H9 (cell line): Measurements from ENCODE around the gene SH2D2A. TPM values are rescaled to one million over a fixed set of nuclear protein-coding genes. Genes with fewer than 3 reads are reported as not detected.

Experiments
- DNase-seq: peaks from one replicate; pipeline ENCODE4 v3.0.0-alpha.2; 2017
- H2AFZ ChIP-seq: one replicate; pipeline ENCODE4 v1.6.1; 2013; ENCODE audit warnings: mild to moderate bottlenecking, low read length, control low read depth, moderate library complexity
- H2AK5ac ChIP-seq: 2 replicates; pipeline ENCODE4 v1.6.1; 2013; ENCODE audit warnings: low read length, control low read depth, mixed read lengths; ENCODE audit not compliant: insufficient read length
- H2BK120ac ChIP-seq: one replicate; pipeline ENCODE4 v1.6.1; 2013; ENCODE audit warnings: low read depth, mild to moderate bottlenecking, low read length, control low read depth, inconsistent platforms; ENCODE audit not compliant: poor library complexity, severe bottlenecking
- H2BK12ac ChIP-seq: 2 replicates; pipeline ENCODE4 v1.6.1; 2013; ENCODE audit warnings: low read length, control low read depth, mixed read lengths, low read depth; ENCODE audit not compliant: insufficient read length
- H2BK15ac ChIP-seq: 2 replicates; pipeline ENCODE4 v1.6.1; 2013; ENCODE audit warnings: low read depth, low read length, control low read depth
- H2BK20ac ChIP-seq: one replicate; pipeline ENCODE4 v1.6.1; 2013; ENCODE audit warnings: low read depth, mild to moderate bottlenecking, low read length, control low read depth, inconsistent platforms; ENCODE audit not compliant: poor library complexity, severe bottlenecking
- H2BK5ac ChIP-seq: 2 replicates; pipeline ENCODE4 v1.6.1; 2013; ENCODE audit warnings: low read length, control low read depth, mixed read lengths; ENCODE audit not compliant: insufficient read length
- H3K14ac ChIP-seq: 2 replicates; pipeline ENCODE4 v1.6.1; 2013; ENCODE audit warnings: low read length, control low read depth; ENCODE audit not compliant: insufficient read depth
- H3K18ac ChIP-seq: 2 replicates; pipeline ENCODE4 v1.6.1; 2013; ENCODE audit warnings: low read depth, mild to moderate bottlenecking, mixed read lengths, low read length, control low read depth; ENCODE audit not compliant: insufficient read length
- H3K23ac ChIP-seq: 2 replicates; pipeline ENCODE4 v1.6.1; 2013; ENCODE audit warnings: low read length, control low read depth, mixed read lengths, low read depth; ENCODE audit not compliant: insufficient read length
- H3K23me2 ChIP-seq: 2 replicates; pipeline ENCODE4 v1.6.1; 2013; ENCODE audit warnings: low read depth, mild to moderate bottlenecking, mixed read lengths, low read length, control low read depth; ENCODE audit not compliant: insufficient read length, poor library complexity, severe bottlenecking
- H3K27ac ChIP-seq: 2 replicates; pipeline ENCODE4 v1.5.1; 2013; ENCODE audit warnings: low read length, control low read depth, mixed read lengths, low read depth; ENCODE audit not compliant: insufficient read length
- H3K27me3 ChIP-seq: 2 replicates; pipeline ENCODE4 v1.6.1; 2013; ENCODE audit warnings: low read length, control low read depth, inconsistent platforms; ENCODE audit not compliant: insufficient read depth
- H3K4ac ChIP-seq: 2 replicates; pipeline ENCODE4 v1.6.1; 2013; ENCODE audit warnings: low read depth, mild to moderate bottlenecking, control low read depth, inconsistent platforms, low read length, moderate library complexity
- H3K4me1 ChIP-seq: 2 replicates; pipeline ENCODE4 v1.6.1; 2013; ENCODE audit warnings: low read length, control low read depth, inconsistent platforms; ENCODE audit not compliant: insufficient read depth
- H3K4me2 ChIP-seq: 2 replicates; pipeline ENCODE4 v1.6.1; 2013; ENCODE audit warnings: low read length, control low read depth, mixed read lengths; ENCODE audit not compliant: insufficient read length, insufficient read depth
- H3K56ac ChIP-seq: 2 replicates; pipeline ENCODE4 v1.6.1; 2013; ENCODE audit warnings: low read depth, mild to moderate bottlenecking, mixed read lengths, low read length, control low read depth; ENCODE audit not compliant: insufficient read length
- H3K79me1 ChIP-seq: 2 replicates; pipeline ENCODE4 v1.6.1; 2013; ENCODE audit warnings: low read depth, mild to moderate bottlenecking, moderate library complexity, low read length, control low read depth, inconsistent platforms; ENCODE audit not compliant: insufficient read depth, poor library complexity, severe bottlenecking
- H3K79me2 ChIP-seq: 2 replicates; pipeline ENCODE4 v1.6.1; 2013; ENCODE audit warnings: low read length, control low read depth, inconsistent platforms; ENCODE audit not compliant: insufficient read depth
- H3K9ac ChIP-seq: 2 replicates; pipeline ENCODE4 v1.6.1; 2013; ENCODE audit warnings: low read length, control low read depth, mixed read lengths; ENCODE audit not compliant: insufficient read length; ENCODE audit errors: extremely low read depth
- H3K9me3 ChIP-seq: one replicate; pipeline ENCODE4 v1.6.1; 2013; ENCODE audit warnings: low read depth, low read length, inconsistent platforms; ENCODE audit not compliant: control insufficient read depth
- H3T11ph ChIP-seq: one replicate; pipeline ENCODE4 v1.6.1; 2013; ENCODE audit warnings: mild to moderate bottlenecking, low read length, control low read depth, inconsistent platforms
- H4K20me1 ChIP-seq: one replicate; pipeline ENCODE4 v1.6.1; 2013; ENCODE audit not compliant: control insufficient read depth, insufficient read length, insufficient read depth
- H4K5ac ChIP-seq: 2 replicates; pipeline ENCODE4 v1.6.1; 2013; ENCODE audit warnings: low read depth, mild to moderate bottlenecking, mixed read lengths, low read length, control low read depth; ENCODE audit not compliant: insufficient read length
- H4K8ac ChIP-seq: replicated peaks from 2 replicates; pipeline ENCODE4 v1.6.1; 2013; ENCODE audit warnings: low read length, control low read depth, mixed read lengths, low read depth; ENCODE audit not compliant: insufficient read length
- H4K91ac ChIP-seq: 2 replicates; pipeline ENCODE4 v1.6.1; 2013; ENCODE audit warnings: low read depth, mild to moderate bottlenecking, moderate library complexity, mixed read lengths, low read length, control low read depth; ENCODE audit not compliant: insufficient read length
- H3K27ac Mint-ChIP-seq, 3 experiments: 2 replicates in 2 of 3; 3 replicates in 1 of 3; pipeline ENCODE4 v1.8.0; 2020 to 2021; ENCODE audit warnings: mixed read lengths in 3 of 3, mild to moderate bottlenecking in 1 of 3, moderate library complexity in 1 of 3
- H3K27me3 Mint-ChIP-seq: 2 replicates; pipeline ENCODE4 v1.8.0; 2021; ENCODE audit warnings: low read depth, mild to moderate bottlenecking, moderate library complexity, mixed read lengths
- H3K36me3 Mint-ChIP-seq, 3 experiments: 2 replicates in 2 of 3; 3 replicates in 1 of 3; pipeline ENCODE4 v1.8.0; 2020 to 2021; ENCODE audit warnings: low read depth in 3 of 3, mixed read lengths in 3 of 3; ENCODE audit not compliant: insufficient read depth in 1 of 3
- H3K4me1 Mint-ChIP-seq, 2 experiments: 2 replicates each; pipeline ENCODE4 v1.8.0; 2020; ENCODE audit warnings: mixed read lengths in 2 of 2
- H3K4me3 Mint-ChIP-seq, 2 experiments: 2 replicates in 1 of 2; 3 replicates in 1 of 2; pipeline ENCODE4 v1.8.0; 2020 to 2021; ENCODE audit warnings: mild to moderate bottlenecking in 2 of 2, mixed read lengths in 2 of 2, moderate library complexity in 1 of 2
- H3K9me3 Mint-ChIP-seq, 2 experiments: 2 replicates in 1 of 2; 3 replicates in 1 of 2; pipeline ENCODE4 v1.8.0; 2020; ENCODE audit warnings: mild to moderate bottlenecking in 2 of 2, mixed read lengths in 2 of 2, moderate library complexity in 1 of 2
- CTCF ChIP-seq: fragments of 200-600 bp; sonication (generic); conservative IDR thresholded peaks from 3 replicates; pipeline ENCODE4 v1.8.0; 2021; ENCODE audit warnings: antibody characterized with exemption, mild to moderate bottlenecking
- WGBS: extraction: QIAGEN DNeasy Blood & Tissue Kit; methylation state at CpG from one replicate; pipeline ENCODE4 v1.1.7; 2013; ENCODE audit warnings: missing lambda C conversion rate, low lambda C conversion rate, mixed read lengths; ENCODE audit not compliant: insufficient read length; ENCODE audit errors: extremely low coverage; 5-methylcytosine and 5-hydroxymethylcytosine counted together
- total RNA-seq: library from RNA; stranded (reverse); gene quantifications from 2 replicates; pipeline ENCODE4 v1.2.1, GENCODE V29; 2021

Gene SH2D2A
- total RNA-seq, 1 experiment from 2014 or later: 2.0 TPM

GRCh38 chr1:156845055-156845952 is 28.7 kb upstream of the SH2D2A start:
- Mint-ChIP-seq H3K27me3 (peaks cover 98% of the 10 kb centered on the region), H3K4me1 (peaks cover 15 to 42% of the 10 kb centered on the region in 2 experiments), H3K27ac (no peak overlapping the region; a peak in 1 of 7 replicates), H3K36me3 (no peaks in the 10 kb centered on the region), H3K4me3 (peak overlapping the region; percentile 56 to 82), H3K9me3 (no peaks in the 10 kb centered on the region; a peak in 1 of 5 replicates)
- peak; percentile 57 for DNase-seq
- Histone ChIP-seq H2BK12ac (no peak overlapping the region), H3K79me1 (no peaks in the 10 kb centered on the region), H3K23me2 (peaks cover 14% of the 10 kb centered on the region), H3K56ac (no peak overlapping the region), H2BK20ac (no peak overlapping the region), H3K9me3 (no peaks in the 10 kb centered on the region), H3K23ac (no peak overlapping the region), H4K91ac (no peak overlapping the region), H2BK120ac (no peak overlapping the region), H3K18ac (no peak overlapping the region), H3K4me2 (peak overlapping the region; percentile 50), H3K4me1 (no peaks in the 10 kb centered on the region), H4K8ac (no peak overlapping the region), H2AFZ (no peak overlapping the region), H2AK5ac (no peak overlapping the region), H3K27me3 (peaks cover 69% of the 10 kb centered on the region), H3K14ac (no peak overlapping the region), H3K9ac (no peak overlapping the region), H2BK5ac (no peak overlapping the region), H4K20me1 (no peaks in the 10 kb centered on the region), H3T11ph (no peak overlapping the region), H4K5ac (no peak overlapping the region), H2BK15ac (no peak overlapping the region), H3K27ac (no peak overlapping the region), H3K4ac (no peak overlapping the region), H3K79me2 (no peaks in the 10 kb centered on the region)
- TF ChIP-seq CTCF: no peak
- WGBS: no CpG with 5 or more reads among the region's 69 CpGs
